ENCODE results near the gene SPOCK1.
"Not testable (repeated sequence)": the region's sequence is repeated elsewhere in the genome, so short reads cannot be mapped to it uniquely, and the experiment has no call there.

The SPOCK1 gene

DNA sequence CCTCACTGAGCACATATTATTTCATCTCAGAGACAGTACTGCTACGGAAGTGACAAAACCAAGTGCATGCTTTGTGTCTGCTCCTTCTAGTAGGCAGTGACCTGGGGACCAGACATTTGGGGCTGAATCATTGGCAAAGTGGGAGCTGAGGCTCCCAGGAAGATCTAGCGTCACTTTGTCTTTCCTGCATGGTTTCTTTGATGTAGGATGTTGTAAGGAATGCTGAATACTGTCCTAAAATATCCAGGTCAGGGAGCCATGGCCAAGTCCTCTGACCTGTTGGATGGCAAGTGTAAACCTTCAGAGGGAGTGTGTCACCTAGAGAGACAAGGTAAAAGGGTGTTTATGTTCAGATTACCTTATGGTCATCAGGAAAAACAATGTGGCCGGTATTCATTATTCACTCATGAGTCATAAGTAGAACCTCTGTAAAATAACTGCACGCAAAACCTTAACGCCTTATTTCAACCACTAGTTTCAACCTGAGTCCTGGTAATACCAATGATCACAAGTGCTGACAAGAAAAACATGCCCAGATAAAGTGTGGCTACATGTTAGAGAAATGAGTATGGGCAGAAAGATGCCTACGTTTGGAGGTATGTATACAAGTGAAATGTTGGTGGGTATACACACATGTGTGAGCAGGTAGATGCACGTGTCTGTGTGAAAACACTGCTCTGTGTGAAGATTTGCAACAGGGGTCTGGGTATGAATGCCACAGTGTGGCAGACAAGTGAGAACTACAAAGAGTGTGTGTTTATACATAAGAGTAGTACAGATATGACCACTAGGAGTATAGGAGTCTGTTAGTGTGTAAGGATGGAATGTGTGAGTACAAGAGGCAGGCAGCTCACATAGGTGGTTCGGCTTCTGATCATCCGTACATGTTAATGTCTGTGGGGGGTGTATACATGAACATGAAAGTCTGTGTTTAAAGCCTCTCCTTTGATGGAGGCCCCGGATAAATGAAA, 263.9 kb downstream of the SPOCK1 start:
- TF ChIP-seq, protein P1, sequence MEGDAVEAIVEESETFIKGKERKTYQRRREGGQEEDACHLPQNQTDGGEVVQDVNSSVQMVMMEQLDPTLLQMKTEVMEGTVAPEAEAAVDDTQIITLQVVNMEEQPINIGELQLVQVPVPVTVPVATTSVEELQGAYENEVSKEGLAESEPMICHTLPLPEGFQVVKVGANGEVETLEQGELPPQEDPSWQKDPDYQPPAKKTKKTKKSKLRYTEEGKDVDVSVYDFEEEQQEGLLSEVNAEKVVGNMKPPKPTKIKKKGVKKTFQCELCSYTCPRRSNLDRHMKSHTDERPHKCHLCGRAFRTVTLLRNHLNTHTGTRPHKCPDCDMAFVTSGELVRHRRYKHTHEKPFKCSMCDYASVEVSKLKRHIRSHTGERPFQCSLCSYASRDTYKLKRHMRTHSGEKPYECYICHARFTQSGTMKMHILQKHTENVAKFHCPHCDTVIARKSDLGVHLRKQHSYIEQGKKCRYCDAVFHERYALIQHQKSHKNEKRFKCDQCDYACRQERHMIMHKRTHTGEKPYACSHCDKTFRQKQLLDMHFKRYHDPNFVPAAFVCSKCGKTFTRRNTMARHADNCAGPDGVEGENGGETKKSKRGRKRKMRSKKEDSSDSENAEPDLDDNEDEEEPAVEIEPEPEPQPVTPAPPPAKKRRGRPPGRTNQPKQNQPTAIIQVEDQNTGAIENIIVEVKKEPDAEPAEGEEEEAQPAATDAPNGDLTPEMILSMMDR (IDR thresholded peaks at IDR 0.05; ENCODE audit: low read depth, low read length) = no peak
- peak in 1 of 2 donors; percentile 19 for DNase-seq (ENCODE audit: low read depth in 2 of 2)
- no peak overlapping the region for H3K4me3 ChIP-seq (replicated peaks in 1 of 2; ENCODE audit: low read depth in 2 of 2, low read length in 2 of 2)

DNA sequence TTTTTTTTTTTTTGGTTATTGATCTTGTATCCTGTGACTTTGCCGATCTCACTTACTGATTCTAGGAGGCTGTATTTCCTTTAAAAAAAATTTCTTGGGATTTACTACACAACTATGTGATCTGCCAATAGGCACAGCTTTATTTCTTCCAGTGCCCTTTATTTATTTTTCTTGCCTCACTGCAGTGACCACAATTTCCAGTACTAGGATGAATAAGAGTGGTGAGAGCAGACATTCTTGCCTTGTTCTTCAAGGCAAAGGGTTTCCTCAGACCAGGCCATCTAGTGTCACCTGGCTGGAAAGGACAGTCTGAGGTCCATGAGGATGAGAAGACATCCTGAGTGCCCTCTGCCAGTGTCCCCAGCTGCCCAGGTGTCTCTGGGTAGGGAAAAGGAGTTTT, 265.4 kb downstream of the SPOCK1 start:
- TF ChIP-seq, protein P1 (IDR thresholded peaks at IDR 0.05; ENCODE audit: low read depth, low read length) = no peak
- no peak for DNase-seq (ENCODE audit: low read depth in 2 of 2)
- H3K4me3 ChIP-seq (replicated peaks in 1 of 2; ENCODE audit: low read depth in 2 of 2, low read length in 2 of 2) = no peak overlapping the region

DNA sequence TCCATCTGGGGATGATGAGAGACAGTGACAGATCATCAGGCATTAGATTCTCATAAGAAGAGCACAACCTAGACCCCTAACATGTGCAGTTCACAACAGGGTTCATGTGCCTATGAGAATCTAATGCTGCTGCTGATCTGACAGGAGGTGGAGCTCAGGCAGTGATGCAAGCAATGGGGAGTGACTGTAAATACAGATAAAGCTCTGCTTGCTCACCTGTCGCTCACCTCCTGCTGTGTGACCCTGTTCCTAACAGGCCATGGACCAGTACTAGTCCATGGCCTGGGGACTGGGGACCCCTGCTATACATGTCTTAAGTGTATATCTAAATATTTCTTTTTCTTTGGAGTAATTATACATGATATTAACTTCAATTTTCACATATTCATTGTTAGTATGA, 265.8 kb downstream of the SPOCK1 start:
- not testable (repeated sequence) for DNase-seq (ENCODE audit: low read depth in 2 of 2); H3K4me3 ChIP-seq (replicated peaks in 1 of 2; ENCODE audit: low read depth in 2 of 2, low read length in 2 of 2)

DNA sequence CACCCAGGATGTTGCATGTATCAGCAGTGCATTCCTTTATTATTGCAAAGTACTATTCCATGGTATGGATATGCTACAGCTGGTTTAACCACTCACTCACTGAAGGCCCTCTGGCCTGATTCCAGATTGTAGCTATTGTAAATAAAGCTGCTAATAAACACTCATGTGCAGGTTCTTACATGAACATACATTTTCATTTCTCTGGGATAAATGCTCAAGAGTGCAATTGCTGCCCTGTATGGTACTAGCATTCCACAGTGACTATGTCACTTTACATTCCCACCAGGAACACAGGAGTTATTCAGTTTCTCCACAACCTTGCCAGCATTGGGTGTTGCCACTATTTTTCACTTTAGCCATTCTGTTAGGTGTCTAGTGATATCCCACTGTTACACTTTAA, 267.6 kb downstream of the SPOCK1 start:
- TF ChIP-seq, protein P1 (IDR thresholded peaks at IDR 0.05; ENCODE audit: low read depth, low read length) = no peak
- DNase-seq (ENCODE audit: low read depth in 2 of 2) = peak; percentile 21 to 40

DNA sequence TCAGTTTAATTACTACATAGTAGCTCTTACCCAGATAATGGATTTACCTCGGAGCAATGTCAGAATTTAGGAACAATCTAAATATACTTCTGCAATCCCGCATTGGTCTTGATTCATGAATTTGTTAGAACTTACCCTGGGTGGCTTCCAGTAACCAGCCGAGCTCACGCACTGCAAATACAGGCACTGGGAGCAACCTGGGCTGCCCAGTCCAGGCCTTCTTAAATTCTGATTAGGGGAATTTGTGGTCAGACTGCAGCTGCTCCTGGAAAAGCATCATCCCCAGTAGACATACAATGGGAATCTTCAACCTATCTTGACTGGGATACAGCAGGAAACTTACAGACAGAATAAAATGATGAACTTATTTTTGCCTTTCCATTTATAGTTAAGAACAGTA, 270.3 kb downstream of the SPOCK1 start:
- TF ChIP-seq, protein P1 (IDR thresholded peaks at IDR 0.05; ENCODE audit: low read depth, low read length) = no peak
- no peak for DNase-seq (ENCODE audit: low read depth in 2 of 2)
- no peak overlapping the region for H3K4me3 ChIP-seq (replicated peaks in 1 of 2; ENCODE audit: low read depth in 2 of 2, low read length in 2 of 2)

More for the DNA sequence above, 267.6 kb downstream of the SPOCK1 start:
- H3K4me3 ChIP-seq (replicated peaks in 1 of 2; ENCODE audit: low read depth in 2 of 2, low read length in 2 of 2) = no peak overlapping the region

DNA sequence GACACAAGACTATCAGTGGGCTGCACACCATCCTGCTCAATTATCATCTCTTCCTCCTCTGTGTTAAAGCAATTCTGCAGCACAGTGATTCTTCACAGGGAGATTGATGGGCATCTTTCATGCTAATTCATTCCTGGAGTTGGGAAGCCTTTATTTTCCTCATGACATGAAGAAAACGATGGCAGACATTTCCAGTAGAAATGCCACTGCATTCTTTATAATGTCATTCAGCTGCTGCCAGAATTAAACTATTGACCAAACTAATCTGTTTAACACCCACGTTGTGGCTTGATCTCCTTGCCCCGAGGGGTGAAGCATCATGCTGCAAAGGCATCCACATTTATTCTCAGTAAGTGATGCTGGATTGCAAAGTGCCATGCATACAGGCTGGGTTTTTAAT, 273.0 kb downstream of the SPOCK1 start:
- TF ChIP-seq, protein P1 (IDR thresholded peaks at IDR 0.05; ENCODE audit: low read depth, low read length) = no peak
- DNase-seq (ENCODE audit: low read depth in 2 of 2) = no peak
- no peak overlapping the region for H3K4me3 ChIP-seq (replicated peaks in 1 of 2; ENCODE audit: low read depth in 2 of 2, low read length in 2 of 2)

Data from cardiac fibroblast (primary cell).